Measurements from ENCODE around the gene DNAJA3. TPM values are rescaled to one million over a fixed set of nuclear protein-coding genes. Genes with fewer than 3 reads are reported as not detected.

The DNAJA3 gene
- total and polyA plus RNA-seq, 2 of the 4 experiments (the other 2 are of a cell fraction): 38.0 to 40.2 TPM

DNA sequence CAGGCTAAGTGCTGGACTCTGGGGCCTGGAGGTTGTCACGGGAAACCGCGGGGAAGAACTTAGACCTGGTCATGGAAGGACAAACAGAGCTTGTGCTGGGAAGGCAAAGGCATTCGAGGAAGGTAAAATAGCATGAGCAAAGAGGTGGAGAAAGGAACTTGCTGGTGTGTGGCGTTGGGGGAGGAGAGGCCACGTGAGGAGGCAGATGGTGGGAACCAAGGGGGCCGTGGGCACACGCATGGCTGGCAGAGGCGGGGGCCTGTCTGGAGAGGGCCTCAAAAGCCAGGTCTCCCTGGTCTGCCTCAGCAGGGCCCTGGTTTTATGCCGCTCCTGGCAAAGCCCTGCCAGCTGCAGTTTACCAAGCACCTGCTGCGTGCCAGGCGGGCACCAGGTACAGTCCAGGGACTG is 24.6 kb upstream of the DNAJA3 start:
- 97% methylated on average over 7 of the region's 12 CpGs; no CpG with 5 or more reads in 1 of the 2 experiments for WGBS, 2 experiments (ENCODE audit: extremely low coverage in 2 of 2, insufficient read length in 1 of 2)
- BruUV-seq (replicated peaks): no TSS peak

More for the DNA sequence above, 24.6 kb upstream of the DNAJA3 start:
- H4K91ac ChIP-seq (ENCODE audit: insufficient read depth, low read depth, low read length): no peak overlapping the region
- no peak overlapping the region for H3K56ac ChIP-seq (ENCODE audit: extremely low read depth, insufficient read depth, low read length)
- no peak overlapping the region for H4K5ac ChIP-seq (ENCODE audit: low read depth, low read length)
- no peak for DNase-seq
- H2BK5ac ChIP-seq (ENCODE audit: low read depth, low read length, poor library complexity, severe bottlenecking): no peak overlapping the region
- peaks cover 20% of the 10 kb centered on the region for H3K36me3 ChIP-seq (ENCODE audit: control insufficient read depth, insufficient read depth, low read length)
- no peak overlapping the region for H3K14ac ChIP-seq (replicated peaks; ENCODE audit: low read depth, low read length)
- in situ Hi-C loops (cut with MboI; ENCODE audit: low sequenced_read_pairs): no loop called here
- H2BK15ac ChIP-seq (ENCODE audit: low read depth, low read length): no peak overlapping the region
- ChIA-PET CTCF (interaction anchor here (0.6 to 2.0 kb wide), 2 partner anchors 35 to 49 kb away, joined by 4 to 12 read pairs; partner anchors contain the start of gene PAM16), POLR2A (ENCODE audit: unreplicated experiment) (no interaction called here)
- peaks cover 2% of the 10 kb centered on the region; the same call in 1 of the 2 replicates for H3K4me1 ChIP-seq (ENCODE audit: control insufficient read depth, insufficient read depth, low read length)
- H3K4me2 ChIP-seq (ENCODE audit: low read depth, low read length): no peak overlapping the region
- dilution Hi-C loops (cut with HindIII; ENCODE audit: low sequenced_read_pairs, unreplicated experiment): no loop called here
- no peak overlapping the region for H2AFZ ChIP-seq (replicated peaks; ENCODE audit: low read length, poor library complexity)
- no peak overlapping the region for H2BK20ac ChIP-seq (ENCODE audit: low read depth, low read length)
- ATAC-seq (ENCODE audit: low read depth): no peak
- H2AK9ac ChIP-seq (replicated peaks; ENCODE audit: low read depth, low read length, poor library complexity): peak overlapping the region; percentile 15
- H3K9ac ChIP-seq (ENCODE audit: low read depth, low read length): no peak overlapping the region
- no peak overlapping the region for H3K4ac ChIP-seq (ENCODE audit: low read depth, low read length)
- no peak overlapping the region for H3K18ac ChIP-seq (ENCODE audit: low read depth, low read length)
- no peak overlapping the region for H3K27ac ChIP-seq (ENCODE audit: insufficient read depth, low read length)
- peak overlapping the region; percentile 52; the same call in 1 of the 2 replicates for H2AK5ac ChIP-seq (ENCODE audit: low read depth, low read length)
- no peaks in the 10 kb centered on the region for H3K9me3 ChIP-seq (ENCODE audit: control insufficient read depth, insufficient read depth, low read length)
- H3K9me1 ChIP-seq (ENCODE audit: insufficient read depth, low read length): no peaks in the 10 kb centered on the region
- TF ChIP-seq CTCF (conservative IDR thresholded peaks at IDR 0.05; ENCODE audit: low read depth, low read length) (no peak), MAZ (IDR thresholded peaks at IDR 0.05; ENCODE audit: borderline replicate concordance, low read depth, low read length) (no peak), RAD21 (IDR thresholded peaks at IDR 0.05; ENCODE audit: low read length) (no peak), RFX5 (IDR thresholded peaks at IDR 0.05; ENCODE audit: low read depth, low read length) (no peak), BHLHE40 (IDR thresholded peaks at IDR 0.05; ENCODE audit: low read depth, low read length) (no peak), CHD1 (IDR thresholded peaks at IDR 0.05; ENCODE audit: low read depth, low read length) (no peak), USF2 (IDR thresholded peaks at IDR 0.05; ENCODE audit: low read depth, low read length) (no peak), CEBPB (IDR thresholded peaks at IDR 0.05; ENCODE audit: low read depth, low read length) (no peak), ELK1 (IDR thresholded peaks at IDR 0.05; ENCODE audit: borderline replicate concordance, low read depth, low read length) (no peak), POLR2A (IDR thresholded peaks at IDR 0.05; ENCODE audit: low read depth, low read length) (no peak), FOS (IDR thresholded peaks at IDR 0.05; ENCODE audit: low read depth, low read length) (no peak), SMC3 (IDR thresholded peaks at IDR 0.05; ENCODE audit: low read depth, low read length) (no peak)
- no peak overlapping the region for H3K23ac ChIP-seq (ENCODE audit: low read depth, low read length)
- H3K27me3 ChIP-seq (ENCODE audit: control insufficient read depth, insufficient read depth, low read length): no peaks in the 10 kb centered on the region
- no peak overlapping the region for H4K8ac ChIP-seq (ENCODE audit: low read depth in 2 of 2, low read length in 2 of 2)
- peaks cover 15% of the 10 kb centered on the region for H4K20me1 ChIP-seq (ENCODE audit: insufficient read depth, low read length)
- no peak overlapping the region for H3K4me3 ChIP-seq (ENCODE audit: insufficient read depth, low read depth, low read length)
- H3K79me1 ChIP-seq (ENCODE audit: low read depth in 1 of 2, low read length in 2 of 2): peaks cover 0 to 10% of the 10 kb centered on the region in 2 experiments; a peak in 1 of 4 replicates
- intact Hi-C loops (cut with micrococcal nuclease): loop anchor here (5.0 kb wide), 1 partner anchor 129 kb away; the partner anchor contains the start of gene TFAP4
- no peak overlapping the region for H2BK120ac ChIP-seq (ENCODE audit: low read depth, low read length)
